ENCODE measurements around the gene ZNF587. TPM values are rescaled to one million over a fixed set of nuclear protein-coding genes. Genes with fewer than 3 reads are reported as not detected.
"Not testable (repeated sequence)": the region's sequence is repeated elsewhere in the genome, so short reads cannot be mapped to it uniquely, and the experiment has no call there.

Gene ZNF587
- total and polyA plus RNA-seq, 11 donors = 8.9 to 25.4 (median 15.0) TPM

- intact Hi-C loops (cut with DNase I) = no loop called here
- DNase-seq (peak in 1 of 5 donors; percentile 66), ATAC-seq (peak; percentile 14 to 60 (median 50))
- no peaks in the 10 kb centered on the region for H3K27me3 ChIP-seq
- 13 to 22% (median 20%) methylated on average over 19 of the region's 19 CpGs for WGBS, 4 donors
- H3K36me3 ChIP-seq = peaks cover 0 to 58% (median 21%) of the 10 kb centered on the region in 9 donors
- H3K27ac ChIP-seq = peak overlapping the region in 11 of 12 donors; percentile 44 to 83 (median 61)
- H3K4me1 ChIP-seq = peaks cover 0 to 53% (median 16%) of the 10 kb centered on the region in 12 donors
- peak overlapping the region in 11 of 12 donors; percentile 21 to 66 (median 51) for H3K4me3 ChIP-seq
- no peaks in the 10 kb centered on the region for H3K9me3 ChIP-seq
- TF ChIP-seq POLR2A (IDR thresholded peaks at IDR 0.05) (no peak), CTCF (IDR thresholded peaks at IDR 0.05) (no peak)
Observed at GRCh38 chr19:57803594-57804325, 45.9 kb upstream of the ZNF587 start.

GRCh38 chr19:57807541-57807940, 42.1 kb upstream of the ZNF587 start:
- intact Hi-C loops (cut with DNase I) = no loop called here

GRCh38 chr19:57810410-57811295, 39.0 kb upstream of the ZNF587 start:
- 75 to 81% (median 77%) methylated on average over 17 of the region's 17 CpGs for WGBS, 4 donors
- H3K27ac ChIP-seq; ATAC-seq; H3K27me3 ChIP-seq; H3K9me3 ChIP-seq; intact Hi-C loops (cut with DNase I); H3K4me3 ChIP-seq; DNase-seq: not testable (repeated sequence)
- H3K4me1 ChIP-seq = peaks cover 0 to 30% (median 10%) of the 10 kb centered on the region in 12 donors
- H3K36me3 ChIP-seq = peaks cover 0 to 57% (median 43%) of the 10 kb centered on the region in 9 donors

More at GRCh38 chr19:57807541-57807940, 42.1 kb upstream of the ZNF587 start:
- H3K4me3 ChIP-seq = no peak overlapping the region
- peaks cover 0 to 35% (median 13%) of the 10 kb centered on the region in 12 donors for H3K4me1 ChIP-seq
- H3K9me3 ChIP-seq = no peaks in the 10 kb centered on the region
- no peak for TF ChIP-seq CTCF (IDR thresholded peaks at IDR 0.05)
- no peak for TF ChIP-seq POLR2A (IDR thresholded peaks at IDR 0.05)
- DNase-seq = no peak
- peaks cover 0 to 58% (median 40%) of the 10 kb centered on the region in 9 donors for H3K36me3 ChIP-seq
- no peaks in the 10 kb centered on the region for H3K27me3 ChIP-seq
- 83 to 97% (median 90%) methylated on average over 2 of the region's 2 CpGs for WGBS, 4 donors
- ATAC-seq = no peak
- H3K27ac ChIP-seq = no peak overlapping the region

GRCh38 chr19:57812226-57812625, 37.4 kb upstream of the ZNF587 start:
- DNase-seq = no peak
- Histone ChIP-seq H3K36me3 (peaks cover 0 to 48% (median 38%) of the 10 kb centered on the region in 9 donors), H3K27me3 (no peaks in the 10 kb centered on the region), H3K9me3 (no peaks in the 10 kb centered on the region), H3K4me1 (peaks cover 0 to 28% (median 9%) of the 10 kb centered on the region in 12 donors), H3K27ac (peak overlapping the region in 1 of 12 donors; percentile 25), H3K4me3 (no peak overlapping the region)
- 82 to 91% (median 89%) methylated on average over 3 of the region's 3 CpGs for WGBS, 4 donors
- intact Hi-C loops (cut with DNase I) = no loop called here
- ATAC-seq = no peak
- TF ChIP-seq POLR2A (IDR thresholded peaks at IDR 0.05) (no peak), CTCF (IDR thresholded peaks at IDR 0.05) (no peak)

GRCh38 chr19:57812975-57813820, 36.5 kb upstream of the ZNF587 start:
- H3K9me3 ChIP-seq; H3K27me3 ChIP-seq; intact Hi-C loops (cut with DNase I); ATAC-seq; DNase-seq: not testable (repeated sequence)
- peaks cover 0 to 39% (median 28%) of the 10 kb centered on the region in 9 donors for H3K36me3 ChIP-seq
- H3K27ac ChIP-seq = peak overlapping the region in 3 of 12 donors; percentile 25 to 83 (median 78)
- H3K4me3 ChIP-seq = peak overlapping the region in 8 of 12 donors; percentile 63 to 93 (median 80)
- 83 to 94% (median 91%) methylated on average over 12 to 13 of the region's 13 CpGs for WGBS, 4 donors
- H3K4me1 ChIP-seq = peaks cover 0 to 28% (median 9%) of the 10 kb centered on the region in 12 donors
